HAP-1 (cell line): ENCODE data around the gene RAD51B.
"Not testable (repeated sequence)": the region's sequence is repeated elsewhere in the genome, so short reads cannot be mapped to it uniquely, and the experiment has no call there.

Experiments
- DNase-seq, 2 experiments: peaks; one replicate each; pipeline ENCODE4 v3.0.0-alpha.2; 2016 to 2020; ENCODE audit warnings: low spot score in 2 of 2
- H3K27me3 ChIP-seq: fragments of 250-450 bp; sonication (Bioruptor Pico); 2 replicates; pipeline ENCODE4 v1.5.1; 2020; ENCODE audit warnings: low read depth, mild to moderate bottlenecking, moderate library complexity
- H3K36me3 ChIP-seq: fragments of 250-450 bp; sonication (Bioruptor Pico); replicated peaks from 2 replicates; pipeline ENCODE4 v1.5.1; 2020; ENCODE audit warnings: mild to moderate bottlenecking
- H3K4me1 ChIP-seq: fragments of 250-450 bp; sonication (Bioruptor Pico); 2 replicates; pipeline ENCODE4 v1.5.1; 2020; ENCODE audit warnings: mild to moderate bottlenecking
- H3K4me3 ChIP-seq: fragments of 250-450 bp; sonication (Bioruptor Pico); 2 replicates; pipeline ENCODE4 v1.5.1; 2020; ENCODE audit warnings: mild to moderate bottlenecking, moderate library complexity
- H3K9me3 ChIP-seq: fragments of 250-450 bp; sonication (Bioruptor Pico); 2 replicates; pipeline ENCODE4 v1.5.1; 2020; ENCODE audit warnings: mild to moderate bottlenecking, moderate library complexity
- in situ Hi-C: fragments of 300-500 bp; cut with MboI; formaldehyde crosslinking; loops from 3 replicates; pipeline ENCODE4 v1.14.3; 2020; ENCODE audit warnings: low sequenced_read_pairs, inconsistent platforms, mixed read lengths

RAD51B gene

DNA sequence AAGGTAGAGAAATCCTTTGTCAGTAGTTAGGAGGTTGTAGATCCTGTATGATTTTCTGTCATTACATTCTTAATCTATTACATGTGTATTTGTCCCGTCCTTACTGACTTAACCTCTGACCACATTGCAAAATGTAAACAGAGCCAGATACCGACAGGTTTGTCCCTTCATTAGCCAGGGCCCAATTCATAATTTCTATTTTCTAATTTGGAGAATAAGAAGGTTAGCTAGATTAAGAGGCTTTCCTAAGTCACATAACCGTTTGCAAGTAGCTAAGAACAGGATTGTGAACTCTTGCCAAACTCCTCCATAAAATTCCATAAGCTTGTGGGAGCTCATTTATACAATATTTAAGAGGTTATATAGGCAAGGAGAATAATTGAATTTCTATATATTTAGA, 352.6 kb downstream of the RAD51B start:
- Histone ChIP-seq H3K36me3 (no peaks in the 10 kb centered on the region), H3K4me3 (no peak overlapping the region), H3K4me1 (no peaks in the 10 kb centered on the region), H3K27me3 (no peaks in the 10 kb centered on the region), H3K9me3 (no peaks in the 10 kb centered on the region)
- in situ Hi-C loops, result no loop called here
- no peak for DNase-seq

DNA sequence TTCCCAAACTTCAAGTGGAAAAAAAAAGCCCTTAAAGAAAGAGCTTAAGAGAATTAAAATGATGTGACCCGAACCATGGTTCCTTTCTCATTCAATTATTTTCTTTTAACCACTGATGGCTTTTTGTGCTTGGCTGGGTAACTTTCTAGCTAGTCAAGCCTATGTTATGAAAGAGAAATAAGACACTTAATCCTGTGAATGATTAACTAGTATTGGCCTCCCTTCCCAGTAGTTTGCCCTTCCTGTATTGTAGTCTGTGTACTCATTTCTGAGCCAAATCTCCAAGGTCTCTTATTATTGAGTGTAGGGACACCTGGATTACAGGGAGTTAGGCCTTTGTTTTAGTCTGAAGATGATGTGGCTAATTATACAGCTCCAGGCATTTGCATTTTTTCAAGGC, 353.0 kb downstream of the RAD51B start:
- Histone ChIP-seq H3K36me3 (no peaks in the 10 kb centered on the region), H3K27me3 (no peaks in the 10 kb centered on the region), H3K4me3 (no peak overlapping the region), H3K9me3 (no peaks in the 10 kb centered on the region), H3K4me1 (no peaks in the 10 kb centered on the region)
- DNase-seq, result no peak
- in situ Hi-C loops, result no loop called here

DNA sequence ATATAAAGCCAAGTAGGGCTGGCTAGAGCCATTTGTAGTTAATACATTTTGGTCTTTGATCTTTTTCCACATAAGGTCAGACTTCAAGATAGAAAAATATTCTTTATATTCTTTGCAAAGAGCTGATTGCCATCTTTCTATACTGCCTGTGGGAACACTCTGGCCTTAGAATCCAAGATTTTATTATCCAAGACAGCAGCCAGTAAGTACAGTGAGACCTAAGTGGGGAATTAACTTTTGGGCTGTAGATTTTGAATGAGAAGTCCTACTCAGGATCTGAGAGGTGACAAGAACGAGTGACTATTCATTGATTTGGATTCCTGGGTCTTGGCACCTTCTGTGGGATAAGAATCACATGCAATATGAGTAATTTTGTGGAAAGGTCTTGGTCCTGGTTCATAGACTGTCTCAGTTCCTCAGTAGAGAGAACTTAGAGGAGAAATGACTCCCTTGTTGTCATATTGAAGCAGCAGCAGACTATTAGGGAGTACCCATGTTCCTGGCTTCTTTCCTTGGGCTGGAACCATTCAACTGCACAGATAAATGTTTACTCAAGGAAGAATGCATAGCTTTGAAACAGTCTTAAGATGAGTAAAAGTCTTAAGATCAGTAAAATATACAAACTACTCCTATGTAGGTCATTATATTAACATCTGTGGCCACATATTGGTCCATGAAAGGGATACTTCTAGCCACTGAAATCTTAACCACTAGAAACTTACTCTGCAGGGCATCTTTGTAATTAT, 353.8 kb downstream of the RAD51B start:
- Histone ChIP-seq H3K4me3 (no peak overlapping the region), H3K27me3 (no peaks in the 10 kb centered on the region), H3K36me3 (no peaks in the 10 kb centered on the region), H3K9me3 (no peaks in the 10 kb centered on the region), H3K4me1 (no peaks in the 10 kb centered on the region)
- in situ Hi-C loops, result no loop called here
- no peak for DNase-seq

DNA sequence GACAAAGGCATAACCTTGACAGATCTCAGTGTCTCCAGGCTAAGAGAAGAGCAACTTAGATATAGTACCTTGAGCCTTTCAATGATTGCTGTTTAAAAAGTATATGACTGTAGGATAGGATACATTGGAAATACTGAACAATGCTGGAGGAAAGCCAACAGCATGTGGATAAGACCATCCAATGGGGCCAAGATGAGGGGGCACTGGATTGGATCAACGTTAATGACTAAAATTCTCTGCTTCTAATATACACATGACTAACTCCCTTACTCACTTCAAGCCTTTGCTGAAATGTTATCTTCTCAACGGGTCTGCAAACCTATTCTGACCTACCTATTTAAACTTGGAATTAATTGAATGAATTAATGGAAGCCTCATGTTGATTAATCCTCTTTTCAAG, 354.9 kb downstream of the RAD51B start:
- Histone ChIP-seq H3K4me3 (no peak overlapping the region), H3K9me3 (no peaks in the 10 kb centered on the region), H3K36me3 (no peaks in the 10 kb centered on the region), H3K4me1 (no peaks in the 10 kb centered on the region), H3K27me3 (no peaks in the 10 kb centered on the region)
- DNase-seq, result no peak
- in situ Hi-C loops, result no loop called here

DNA sequence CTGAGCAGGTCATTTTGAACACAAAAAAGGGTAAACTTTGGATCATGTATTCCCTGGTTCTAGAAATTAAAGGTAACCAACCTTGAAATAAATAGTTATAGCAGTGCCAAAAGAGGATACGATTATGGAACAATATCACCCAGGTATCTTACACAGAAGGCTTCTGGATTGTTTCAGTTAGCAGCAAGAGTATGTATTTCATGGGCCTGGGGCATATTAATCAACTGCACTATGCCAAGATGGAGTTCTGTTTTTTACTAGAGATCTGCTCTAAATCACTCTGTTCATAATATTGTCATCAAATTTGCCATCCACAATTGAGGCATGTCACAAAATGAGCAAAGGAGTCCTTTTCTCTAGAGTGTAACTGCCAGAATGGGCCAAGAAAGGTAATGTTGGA, 357.1 kb downstream of the RAD51B start:
- no peak for DNase-seq
- H3K36me3 ChIP-seq, result no peaks in the 10 kb centered on the region
- H3K9me3 ChIP-seq, result no peaks in the 10 kb centered on the region
- in situ Hi-C loops, result no loop called here
- no peaks in the 10 kb centered on the region for H3K4me1 ChIP-seq
- H3K4me3 ChIP-seq, result no peak overlapping the region
- no peaks in the 10 kb centered on the region for H3K27me3 ChIP-seq

GRCh38 chr14:68177728-68178127, 358.1 kb downstream of the RAD51B start:
- H3K9me3 ChIP-seq, result no peaks in the 10 kb centered on the region
- H3K27me3 ChIP-seq, result no peaks in the 10 kb centered on the region
- H3K36me3 ChIP-seq, result no peaks in the 10 kb centered on the region
- H3K4me1 ChIP-seq, result no peaks in the 10 kb centered on the region
- in situ Hi-C loops, result no loop called here
- no peak overlapping the region for H3K4me3 ChIP-seq
- DNase-seq, result no peak

DNA sequence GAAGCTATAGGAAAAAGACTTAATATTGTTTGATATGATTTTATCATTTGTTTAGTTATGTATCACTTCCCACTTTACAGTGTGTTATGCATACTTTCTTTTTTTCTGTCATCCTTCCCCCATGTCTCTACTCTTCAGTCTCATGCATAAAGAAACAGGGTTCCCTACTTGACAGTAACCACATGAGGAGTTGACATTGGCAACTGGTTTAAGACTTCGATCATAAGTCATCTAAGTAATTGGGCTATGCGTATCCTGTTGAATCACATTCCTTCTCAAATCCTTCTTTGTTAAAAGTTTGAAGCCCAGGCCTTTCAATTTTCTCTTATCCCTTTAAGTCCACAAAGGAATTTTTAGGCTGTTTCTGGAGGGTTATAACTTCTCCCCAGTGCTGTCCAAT, 358.7 kb downstream of the RAD51B start:
- H3K4me1 ChIP-seq, result no peaks in the 10 kb centered on the region
- H3K36me3 ChIP-seq, result no peaks in the 10 kb centered on the region
- in situ Hi-C loops, result no loop called here
- H3K27me3 ChIP-seq, result no peaks in the 10 kb centered on the region
- H3K4me3 ChIP-seq, result no peak overlapping the region
- H3K9me3 ChIP-seq, result no peaks in the 10 kb centered on the region
- DNase-seq, result no peak

DNA sequence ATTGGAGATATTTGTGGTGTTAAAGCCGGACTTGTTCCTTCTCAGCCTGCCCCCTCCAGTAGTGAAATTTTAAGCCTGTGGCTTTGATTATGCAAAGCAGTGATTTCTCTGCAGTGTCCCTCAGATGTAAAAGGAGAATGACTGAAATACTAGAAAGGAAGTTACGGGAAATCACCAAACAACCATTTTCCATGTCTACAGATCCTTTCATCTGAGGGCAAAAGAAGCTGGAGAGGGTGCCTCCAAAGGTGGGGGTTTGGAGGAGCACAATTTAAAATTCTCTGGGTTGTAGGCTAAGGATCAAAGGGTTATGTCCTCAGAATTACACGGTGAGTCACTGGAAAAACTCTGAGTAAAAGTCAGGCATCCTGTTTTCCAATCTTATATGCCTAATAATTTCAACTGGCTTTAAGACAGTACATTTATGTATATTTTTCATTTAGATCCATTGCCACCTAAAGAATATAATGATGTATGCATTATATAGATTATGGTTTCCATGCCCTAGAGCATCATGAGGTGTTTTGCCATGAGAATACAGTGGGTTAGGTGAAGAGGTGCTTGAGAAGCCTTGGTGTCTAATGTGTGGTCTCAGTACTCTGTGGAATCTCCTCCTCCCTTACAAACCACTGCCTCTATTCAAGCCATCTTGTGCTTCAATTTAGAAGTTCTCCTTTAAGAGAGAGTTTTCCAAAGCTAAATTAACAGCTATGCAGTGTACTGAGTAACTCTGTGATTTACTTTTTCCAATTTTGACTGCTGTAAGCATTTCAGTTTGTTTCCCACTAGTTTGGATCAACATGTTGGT, 362.1 kb downstream of the RAD51B start:
- no peaks in the 10 kb centered on the region for H3K4me1 ChIP-seq
- DNase-seq, result no peak
- in situ Hi-C loops, result no loop called here

DNA sequence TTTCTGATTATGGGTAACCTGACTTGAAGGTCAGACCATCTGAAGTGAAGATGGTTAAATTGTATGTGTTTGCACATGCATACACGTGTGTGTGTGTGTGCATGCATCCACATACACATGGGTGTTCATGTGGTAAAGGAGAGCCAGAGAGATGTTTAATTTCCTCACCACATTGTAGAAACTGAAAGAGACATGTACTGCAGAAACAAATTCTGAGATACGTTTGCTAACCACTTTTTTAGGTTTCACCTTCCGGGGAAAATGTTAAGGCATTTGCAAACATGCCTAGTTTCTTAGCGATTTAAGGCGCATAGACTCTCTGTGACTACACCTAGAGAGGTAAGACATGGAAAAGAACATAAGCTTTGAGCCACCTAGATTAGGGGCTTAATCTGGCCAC, 362.9 kb downstream of the RAD51B start:
- no peak overlapping the region for H3K4me3 ChIP-seq
- no peak for DNase-seq
- no peaks in the 10 kb centered on the region for H3K9me3 ChIP-seq
- no peaks in the 10 kb centered on the region for H3K27me3 ChIP-seq
- H3K36me3 ChIP-seq, result no peaks in the 10 kb centered on the region
- in situ Hi-C loops, result no loop called here
- no peaks in the 10 kb centered on the region for H3K4me1 ChIP-seq

More for the DNA sequence above, 362.1 kb downstream of the RAD51B start:
- Histone ChIP-seq H3K4me3 (no peak overlapping the region), H3K27me3 (no peaks in the 10 kb centered on the region), H3K36me3 (no peaks in the 10 kb centered on the region), H3K9me3 (no peaks in the 10 kb centered on the region)

DNA sequence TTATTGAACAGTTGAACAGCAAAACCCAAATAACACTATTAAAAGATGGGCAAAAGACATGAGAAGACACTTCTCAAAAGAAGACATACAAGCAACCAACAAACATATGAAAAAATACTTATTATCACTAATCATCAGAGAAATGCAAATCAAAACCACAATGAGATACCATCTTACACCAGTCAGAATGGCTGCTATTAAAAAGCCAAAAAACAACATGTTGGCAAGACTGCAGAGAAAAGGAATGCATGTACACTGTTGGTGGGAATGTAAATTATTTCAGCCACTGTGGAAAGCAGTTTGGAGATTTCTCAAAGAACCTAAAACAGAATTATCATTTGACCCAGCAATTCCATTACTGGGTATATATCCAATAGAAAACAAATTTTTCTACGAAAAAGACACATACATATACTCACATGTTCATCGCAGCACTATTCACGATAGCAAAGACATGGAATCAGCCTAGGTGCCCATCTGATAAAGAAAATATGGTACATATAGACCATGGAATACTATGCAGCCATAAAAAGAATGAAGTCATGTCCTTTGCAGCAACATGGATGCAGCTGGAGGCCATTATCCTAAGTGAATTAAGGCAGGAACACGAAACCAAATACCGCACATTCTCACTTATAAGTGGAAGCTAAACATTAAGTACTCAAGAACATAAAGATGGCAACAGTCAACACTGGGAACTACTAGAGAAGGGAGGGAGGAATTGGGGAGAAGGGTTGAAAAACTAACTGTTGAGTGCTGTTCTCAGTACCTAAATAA, 367.1 kb downstream of the RAD51B start:
- H3K4me3 ChIP-seq, H3K36me3 ChIP-seq, H3K27me3 ChIP-seq, H3K9me3 ChIP-seq, DNase-seq, in situ Hi-C loops, H3K4me1 ChIP-seq: not testable (repeated sequence)

DNA sequence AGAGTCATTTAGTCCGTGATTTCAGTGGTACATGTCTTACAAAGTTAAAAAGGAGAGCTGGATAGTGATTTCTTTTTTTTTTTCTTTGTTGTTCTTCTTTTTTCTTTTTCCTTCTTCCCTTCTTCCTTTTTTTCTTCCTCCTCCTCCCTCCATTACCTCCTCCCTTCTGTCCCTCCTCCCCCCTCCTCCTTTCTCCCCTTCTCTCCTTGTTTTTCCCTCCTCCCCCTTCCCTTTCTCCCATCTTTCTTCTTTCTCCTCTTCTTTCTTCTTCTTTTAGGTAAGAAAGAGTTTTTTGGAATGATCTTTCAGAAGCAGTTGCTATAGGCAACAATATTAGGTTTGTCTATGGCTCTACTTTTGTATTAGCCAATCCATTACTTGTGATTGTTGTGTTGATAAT, 368.6 kb downstream of the RAD51B start:
- Histone ChIP-seq H3K36me3 (no peaks in the 10 kb centered on the region), H3K4me1 (no peaks in the 10 kb centered on the region), H3K4me3 (no peak overlapping the region), H3K9me3 (no peaks in the 10 kb centered on the region), H3K27me3 (no peaks in the 10 kb centered on the region)
- no peak for DNase-seq
- in situ Hi-C loops, result no loop called here

DNA sequence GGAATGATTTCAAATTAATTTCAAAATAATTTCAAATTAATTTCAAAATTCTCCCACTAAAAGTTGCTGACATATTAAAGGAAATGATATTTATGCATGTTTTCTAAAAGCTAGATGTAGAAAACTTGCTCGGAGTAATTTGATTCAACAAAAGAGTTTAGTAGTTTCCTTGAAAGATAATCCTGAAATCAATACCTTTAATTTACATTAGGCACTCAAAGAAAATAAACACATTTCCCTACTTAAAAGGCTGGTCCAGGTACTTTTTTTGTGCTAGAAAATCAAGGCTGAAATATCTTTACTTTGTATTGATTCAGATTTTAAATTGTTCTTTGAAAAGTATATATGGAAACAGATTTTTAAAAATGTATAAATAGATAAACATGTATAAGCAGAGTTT, 370.5 kb downstream of the RAD51B start:
- no peak for DNase-seq
- in situ Hi-C loops, result no loop called here
- no peaks in the 10 kb centered on the region for H3K4me1 ChIP-seq
- no peaks in the 10 kb centered on the region for H3K9me3 ChIP-seq
- no peaks in the 10 kb centered on the region for H3K36me3 ChIP-seq
- no peak overlapping the region for H3K4me3 ChIP-seq
- H3K27me3 ChIP-seq, result no peaks in the 10 kb centered on the region

- Histone ChIP-seq H3K4me1 (no peaks in the 10 kb centered on the region), H3K27me3 (no peaks in the 10 kb centered on the region), H3K36me3 (no peaks in the 10 kb centered on the region), H3K4me3 (no peak overlapping the region), H3K9me3 (no peaks in the 10 kb centered on the region)
- no peak for DNase-seq
- in situ Hi-C loops, result no loop called here
These were observed 372.2 kb downstream of the RAD51B start for GRCh38 chr14:68191567-68192321.
